Stimulated activated CD4-positive, alpha-beta T cell treated with anti-CD3 and anti-CD28 coated beads, Interleukin-1b, Interleukin-23, amount 100 ng/mL, for 1 hour (primary cell): Measurements from ENCODE around the gene FBXO40.

ENCODE experiments used
- DNase-seq, 2 donors: peaks; one replicate each; pipeline ENCODE4 v3.0.0-alpha.2; 2020; ENCODE audit warnings: low read depth in 2 of 2

The FBXO40 gene

DNA sequence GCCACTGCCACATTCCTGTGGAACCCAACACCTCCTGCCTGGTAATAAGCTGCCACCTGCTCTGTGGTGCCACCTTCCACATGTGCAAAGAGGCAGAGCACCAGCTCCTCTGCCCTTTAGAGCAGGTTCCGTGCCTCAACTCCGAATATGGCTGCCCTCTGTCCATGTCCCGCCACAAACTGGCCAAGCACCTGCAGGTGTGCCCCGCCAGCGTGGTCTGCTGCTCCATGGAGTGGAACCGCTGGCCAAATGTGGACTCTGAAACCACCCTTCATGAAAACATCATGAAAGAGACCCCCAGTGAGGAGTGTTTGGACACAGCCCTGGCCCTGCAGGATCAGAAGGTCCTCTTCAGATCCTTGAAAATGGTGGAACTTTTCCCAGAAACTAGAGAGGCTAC is 28.3 kb downstream of the FBXO40 start:
- DNase-seq = no peak

DNA sequence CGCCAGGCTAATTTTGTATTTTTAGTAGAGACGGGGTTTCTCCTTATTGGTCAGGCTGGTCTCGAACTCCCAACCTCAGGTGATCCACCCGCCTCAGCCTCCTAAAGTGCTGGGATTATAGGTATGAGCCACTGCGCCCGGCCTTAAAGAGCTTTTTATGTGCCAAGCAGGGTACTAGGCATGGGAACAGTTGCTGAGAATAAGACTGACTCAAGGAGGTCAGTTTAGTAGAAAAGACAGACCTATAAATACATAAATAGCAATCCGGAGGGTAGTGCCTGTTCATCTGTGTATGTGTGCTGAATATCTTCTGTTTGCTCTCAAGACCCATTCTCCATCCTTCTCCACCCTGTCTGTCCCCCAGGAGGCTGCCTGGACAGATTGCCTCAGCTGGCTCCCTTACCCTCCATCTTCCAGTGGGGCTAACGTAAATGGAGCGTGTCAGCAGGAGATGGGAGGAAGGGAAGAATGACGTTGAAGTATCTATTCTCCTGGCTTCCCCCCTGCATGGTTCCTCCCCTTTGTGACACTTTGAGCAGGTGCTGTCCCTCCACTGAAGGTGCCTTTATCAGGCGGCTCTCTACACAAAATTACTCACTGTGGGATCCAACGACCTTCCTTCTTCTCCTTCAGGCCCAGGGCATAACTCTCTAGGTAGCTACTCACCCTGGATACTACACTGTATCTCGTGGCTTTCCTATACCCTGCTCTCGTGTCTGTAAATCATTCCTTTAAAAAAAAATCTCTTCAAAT is 31.1 kb downstream of the FBXO40 start:
- no peak for DNase-seq

DNA sequence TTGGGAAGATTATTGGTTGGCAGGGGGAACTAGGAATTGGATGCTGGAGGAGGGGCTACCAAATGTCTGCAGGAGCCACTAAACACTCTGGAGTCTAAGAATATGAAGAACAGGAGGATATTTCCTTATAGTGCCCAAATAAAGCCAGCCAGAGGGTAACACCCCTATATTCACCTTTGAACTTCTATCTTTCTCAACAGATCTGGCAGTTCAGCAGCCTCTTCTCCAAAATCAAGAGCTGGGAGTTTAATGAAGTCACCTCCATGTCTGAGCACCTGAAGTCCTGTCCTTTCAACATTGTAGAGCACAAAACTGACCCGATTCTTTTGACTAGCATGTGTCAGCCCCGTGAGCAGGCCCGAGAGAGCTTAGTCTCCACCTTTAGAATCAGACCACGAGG is 33.3 kb downstream of the FBXO40 start:
- DNase-seq = no peak

- DNase-seq = no peak
Measured at GRCh38 chr3:121627211-121627610, 34.0 kb downstream of the FBXO40 start.

- DNase-seq = no peak
Measured at GRCh38 chr3:121627622-121628021, 34.4 kb downstream of the FBXO40 start.

GRCh38 chr3:121629601-121630000 is 36.4 kb downstream of the FBXO40 start:
- DNase-seq = no peak

DNA sequence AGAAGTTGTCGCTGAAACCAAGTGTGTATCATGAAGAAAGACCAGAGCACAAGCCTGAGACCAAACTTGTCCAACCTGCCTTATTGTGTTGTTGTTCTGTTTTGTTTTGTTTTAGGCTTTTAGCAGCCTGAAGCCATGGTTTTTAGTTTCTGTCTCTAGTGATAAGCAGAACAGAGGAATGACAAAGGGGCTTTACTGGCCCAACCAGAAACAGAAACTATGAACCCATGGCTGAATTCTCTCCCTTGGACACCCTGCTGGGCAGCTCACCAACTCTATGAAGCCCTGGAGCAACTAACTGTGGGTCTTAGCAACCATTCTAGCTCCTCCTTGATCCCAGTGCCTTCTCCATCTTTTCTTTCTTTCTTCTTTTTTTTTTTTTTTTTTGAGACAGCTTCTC is 37.2 kb downstream of the FBXO40 start:
- DNase-seq = no peak

- DNase-seq = no peak
Measured at GRCh38 chr3:121637922-121638321, 44.7 kb downstream of the FBXO40 start.

GRCh38 chr3:121641127-121641526 is 47.9 kb downstream of the FBXO40 start:
- DNase-seq = no peak

GRCh38 chr3:121642601-121643314 is 49.6 kb downstream of the FBXO40 start:
- no peak for DNase-seq

- DNase-seq = no peak
Measured at GRCh38 chr3:121645054-121645453, 51.9 kb downstream of the FBXO40 start.

DNA sequence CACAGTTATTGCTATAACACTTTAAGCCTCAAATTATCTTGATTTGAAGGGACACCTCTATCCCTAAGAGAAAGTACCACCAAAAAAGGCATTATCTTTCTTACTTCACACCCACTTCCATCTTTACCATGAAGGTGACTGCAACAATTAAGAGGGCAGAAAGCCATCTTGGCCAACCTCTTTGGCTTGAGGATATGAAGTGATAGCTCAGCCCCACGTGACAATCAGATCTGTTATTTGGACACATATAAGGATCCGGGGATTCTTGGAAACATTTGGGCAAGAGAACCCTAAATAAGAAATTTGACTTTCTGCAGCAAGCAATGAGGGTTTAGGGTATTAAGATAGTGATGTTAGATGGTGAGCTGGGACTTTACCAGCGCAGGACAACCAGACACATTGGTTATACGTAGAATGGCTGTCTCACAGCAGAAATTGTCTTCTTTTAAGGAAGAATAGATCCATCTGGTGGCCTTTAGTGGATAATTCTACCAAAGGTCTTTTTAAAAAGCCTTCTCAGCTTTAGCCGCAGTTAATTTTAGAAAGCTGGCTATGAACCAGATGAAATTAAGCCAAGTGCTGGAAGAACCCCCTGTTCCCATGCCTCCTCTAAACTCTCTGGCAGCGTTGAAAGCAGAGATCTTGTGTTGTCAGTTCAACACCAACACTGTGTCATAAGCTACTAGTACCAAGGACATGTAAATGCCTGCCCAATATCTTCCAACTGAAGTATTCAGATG is 55.2 kb downstream of the FBXO40 start:
- no peak for DNase-seq

GRCh38 chr3:121649645-121650044 is 56.5 kb downstream of the FBXO40 start:
- no peak for DNase-seq

- no peak for DNase-seq
Measured at GRCh38 chr3:121651684-121652083, 58.5 kb downstream of the FBXO40 start.

- DNase-seq = no peak
Measured at GRCh38 chr3:121654493-121655385, 61.6 kb downstream of the FBXO40 start.

DNA sequence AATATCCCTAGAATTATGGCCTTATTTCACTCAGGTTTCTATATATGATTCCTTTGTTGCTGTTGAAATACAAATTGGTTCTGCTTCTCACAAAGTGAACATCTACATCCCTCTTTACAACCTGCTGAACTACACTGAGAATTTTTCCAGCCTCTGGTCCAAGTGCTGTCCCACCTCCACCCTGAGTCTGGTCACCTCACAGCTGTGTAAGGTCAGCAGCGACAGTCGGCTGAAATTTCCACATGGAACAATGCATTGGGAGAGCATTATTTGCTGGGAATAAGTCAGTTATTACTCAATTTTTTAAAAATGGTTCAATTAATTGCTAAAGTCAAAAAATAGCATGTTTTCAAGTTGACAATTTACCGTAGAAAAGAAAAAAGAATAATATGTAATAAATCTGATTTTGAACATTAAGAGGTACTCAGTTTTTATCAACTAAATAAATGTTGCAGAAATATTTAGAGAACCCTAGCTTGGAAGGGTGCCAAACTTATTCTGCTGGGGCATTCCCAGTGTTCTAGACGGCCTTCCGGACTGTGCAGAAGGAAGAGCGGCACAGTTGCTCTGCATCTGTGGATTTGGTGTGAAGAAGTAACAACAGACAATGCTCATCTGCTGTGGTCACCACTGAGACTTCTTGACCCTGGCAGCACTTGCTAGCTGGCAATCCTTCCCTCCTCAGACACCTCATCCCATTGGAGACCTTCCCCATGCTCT is 65.7 kb downstream of the FBXO40 start:
- no peak for DNase-seq

GRCh38 chr3:121659586-121659985 is 66.4 kb downstream of the FBXO40 start:
- no peak for DNase-seq

DNA sequence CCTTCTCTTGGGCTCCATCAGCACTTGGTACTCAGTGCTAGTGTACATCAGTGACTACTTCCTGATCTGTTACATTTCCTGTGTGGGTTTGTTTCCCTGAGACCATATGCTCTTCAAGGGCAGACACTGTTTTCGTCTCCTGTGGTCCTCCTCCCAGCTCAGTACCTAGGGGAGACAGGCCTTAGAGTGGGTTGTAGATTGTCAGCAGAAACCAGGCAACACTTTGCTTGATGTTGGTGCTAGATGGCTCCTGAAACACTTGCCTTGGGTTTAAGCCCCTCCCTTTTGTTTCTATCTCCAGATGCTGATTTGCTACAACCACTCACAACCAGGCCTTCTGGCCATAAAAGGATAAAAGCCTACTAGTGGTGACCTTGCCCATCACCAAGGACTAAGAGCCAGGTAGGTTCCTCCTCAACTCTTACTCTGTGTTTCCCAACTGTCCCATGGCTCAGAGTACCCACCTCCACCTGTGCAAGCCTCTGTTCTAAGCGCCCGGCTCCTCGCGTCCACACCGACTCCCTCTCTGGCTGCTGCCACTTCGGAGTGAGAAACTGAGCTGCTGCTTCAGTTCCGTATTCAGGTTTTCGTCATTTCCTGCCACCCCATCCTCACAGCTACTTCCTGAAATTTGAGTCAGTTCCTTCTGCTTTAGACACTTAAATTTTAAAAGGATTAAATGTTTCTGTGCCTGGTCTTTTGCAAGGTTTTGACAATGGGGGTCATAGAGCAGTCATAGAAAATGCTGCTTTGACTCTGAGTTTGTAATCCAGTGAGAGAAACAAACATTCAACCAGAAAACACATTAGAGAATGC is 67.4 kb downstream of the FBXO40 start, which contains the start of gene HCLS1:
TSS of gene HCLS1 (minus strand) at position 548 of the 816 bp plus-strand sequence. CDS start 2,556 bp downstream, outside the sequence.
- peak; percentile 7 to 28 for DNase-seq

- DNase-seq = no peak
Measured at GRCh38 chr3:121661376-121661775, 68.2 kb downstream of the FBXO40 start.

GRCh38 chr3:121662742-121663141 is 69.6 kb downstream of the FBXO40 start:
- DNase-seq = no peak
